VCaP (cell line): Measurements from ENCODE around the gene TRPM2.

Experiments
- H3K27ac ChIP-seq: fragments of 450-650 bp; 2 replicates; pipeline ENCODE4 v1.5.1; 2017
- CTCF ChIP-seq: fragments of 450-650 bp; conservative IDR thresholded peaks from 2 replicates; pipeline ENCODE4 v1.5.1; 2017; ENCODE audit warnings: mild to moderate bottlenecking, moderate library complexity

TRPM2 gene

GRCh38 chr21:44376606-44377005 lies 23.2 kb downstream of the TRPM2 start:
- no peak overlapping the region for H3K27ac ChIP-seq

GRCh38 chr21:44377201-44377921 lies 23.9 kb downstream of the TRPM2 start:
- H3K27ac ChIP-seq, result no peak overlapping the region
- TF ChIP-seq CTCF, result peak; percentile 26; the same call in 1 of the 2 replicates

More at GRCh38 chr21:44376606-44377005, 23.2 kb downstream of the TRPM2 start:
- TF ChIP-seq CTCF, result no peak

GRCh38 chr21:44377922-44378645 lies 24.7 kb downstream of the TRPM2 start:
- TF ChIP-seq CTCF, result no peak
- no peak overlapping the region for H3K27ac ChIP-seq

GRCh38 chr21:44378646-44379514 lies 25.5 kb downstream of the TRPM2 start:
- no peak for TF ChIP-seq CTCF
- H3K27ac ChIP-seq, result no peak overlapping the region

- no peak for TF ChIP-seq CTCF
These were observed 26.1 kb downstream of the TRPM2 start for GRCh38 chr21:44379515-44379848.

GRCh38 chr21:44379991-44380865 lies 26.8 kb downstream of the TRPM2 start:
- TF ChIP-seq CTCF, result no peak

More at GRCh38 chr21:44379515-44379848, 26.1 kb downstream of the TRPM2 start:
- H3K27ac ChIP-seq, result no peak overlapping the region

More at GRCh38 chr21:44379991-44380865, 26.8 kb downstream of the TRPM2 start:
- no peak overlapping the region for H3K27ac ChIP-seq
